Large intestine (tissue), 3 donors: ENCODE data around the gene CCDC146. TPM values are rescaled to one million over a fixed set of nuclear protein-coding genes. Genes with fewer than 3 reads are reported as not detected.

ENCODE experiments used
- DNase-seq, 2 donors: peaks; one replicate each; pipeline versions ENCODE4 v3.0.0 to v3.0.0-alpha.2; 2013
- H3K27ac ChIP-seq: one replicate; pipeline ENCODE4 v1.5.1; 2013; ENCODE audit warnings: low read length
- H3K27me3 ChIP-seq: 2 replicates; pipeline ENCODE4 v1.6.1; 2013; ENCODE audit warnings: low read length; ENCODE audit not compliant: control insufficient read depth, insufficient read depth
- H3K36me3 ChIP-seq: 2 replicates; pipeline ENCODE4 v1.6.1; 2013; ENCODE audit warnings: low read length; ENCODE audit not compliant: control insufficient read depth, insufficient read depth
- H3K4me1 ChIP-seq: one replicate; pipeline ENCODE4 v1.6.1; 2013; ENCODE audit warnings: low read length; ENCODE audit not compliant: control insufficient read depth, insufficient read depth
- H3K4me3 ChIP-seq: one replicate; pipeline ENCODE4 v1.5.1; 2013; ENCODE audit warnings: low read length
- H3K9me3 ChIP-seq: one replicate; pipeline ENCODE4 v1.6.1; 2013; ENCODE audit warnings: mild to moderate bottlenecking, low read depth, low read length, moderate library complexity; ENCODE audit not compliant: control insufficient read depth
- WGBS: methylation state at CpG from one replicate; pipeline ENCODE4 v1.1.5; 2013; ENCODE audit warnings: low lambda C conversion rate; ENCODE audit not compliant: insufficient coverage; 5-methylcytosine and 5-hydroxymethylcytosine counted together
- polyA plus RNA-seq: library from polyadenylated mRNA; unstranded; fragments of 120-200 nt; gene quantifications from one replicate; pipeline ENCODE4 v1.2.1, GENCODE V29; 2013

The CCDC146 gene
- polyA plus RNA-seq, 1 donor: 13.4 TPM

DNA sequence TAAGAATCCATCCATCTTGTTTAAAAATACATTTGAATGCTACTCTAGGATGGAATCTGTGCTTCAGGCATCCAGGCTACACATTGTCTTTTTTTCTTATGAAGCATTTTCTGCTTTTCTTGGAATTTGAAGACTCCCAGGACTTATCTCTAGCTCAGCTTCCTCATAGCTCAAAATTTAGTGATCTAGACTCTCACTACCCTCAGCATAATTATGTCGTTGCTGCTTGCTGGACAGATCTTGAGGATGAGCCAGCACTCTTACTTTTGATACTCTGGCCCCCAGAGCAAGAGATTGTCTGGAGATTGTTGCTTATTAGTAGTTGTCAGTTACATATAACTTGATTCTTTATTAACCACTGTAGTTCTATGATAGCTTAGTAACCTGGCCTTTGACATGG, 160.5 kb downstream of the CCDC146 start:
- Histone ChIP-seq H3K27ac (no peak overlapping the region), H3K9me3 (no peaks in the 10 kb centered on the region), H3K27me3 (no peaks in the 10 kb centered on the region), H3K36me3 (peaks cover 2% of the 10 kb centered on the region), H3K4me1 (no peaks in the 10 kb centered on the region), H3K4me3 (no peak overlapping the region)
- no peak for DNase-seq
- no CpG with 5 or more reads among the region's 1 CpG for WGBS

DNA sequence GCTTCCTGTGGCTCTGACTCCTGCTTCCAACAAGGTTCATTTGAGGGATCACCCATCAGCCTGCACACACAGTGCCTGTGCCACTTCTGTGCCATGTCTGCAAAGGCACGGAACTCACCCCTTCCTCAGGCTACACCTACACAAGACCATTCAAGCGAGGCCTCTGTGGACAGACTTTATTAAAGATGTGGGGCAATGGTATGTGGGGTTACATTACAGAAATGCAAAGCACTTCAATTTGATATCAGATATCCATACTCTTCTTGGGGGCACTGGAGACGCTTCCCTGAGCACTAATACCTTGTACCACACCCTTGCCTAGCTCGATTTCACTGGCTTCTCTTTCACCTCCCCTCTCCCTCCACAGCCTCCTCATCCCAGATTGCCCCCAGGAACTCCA, 161.6 kb downstream of the CCDC146 start:
- Histone ChIP-seq H3K27ac (no peak overlapping the region), H3K27me3 (no peaks in the 10 kb centered on the region), H3K4me3 (no peak overlapping the region), H3K4me1 (no peaks in the 10 kb centered on the region), H3K36me3 (peaks cover 6% of the 10 kb centered on the region), H3K9me3 (no peaks in the 10 kb centered on the region)
- WGBS: 43% methylated on average over 1 of the region's 4 CpGs
- no peak for DNase-seq

DNA sequence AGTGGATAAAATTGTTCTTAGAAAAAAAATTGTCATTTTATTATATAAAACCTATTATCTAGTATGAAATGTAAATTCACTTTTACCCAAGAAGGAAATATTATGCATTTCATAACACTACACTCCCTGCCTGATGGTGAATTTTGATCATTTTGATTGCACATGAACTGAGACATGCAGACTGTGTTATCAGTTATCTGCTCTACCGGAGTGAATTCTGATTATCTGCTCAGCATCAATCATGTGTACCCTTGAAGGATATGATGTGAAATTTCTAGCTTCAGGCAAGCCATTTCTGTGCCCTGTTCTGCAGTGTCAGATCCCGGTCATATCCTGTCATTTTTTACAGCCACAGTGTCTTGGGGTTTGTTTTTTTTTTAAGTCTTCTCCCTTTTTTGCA, 162.2 kb downstream of the CCDC146 start:
- DNase-seq: no peak
- no peaks in the 10 kb centered on the region for H3K27me3 ChIP-seq
- 100% methylated on average over 1 of the region's 2 CpGs for WGBS
- H3K4me1 ChIP-seq: no peaks in the 10 kb centered on the region
- no peaks in the 10 kb centered on the region for H3K9me3 ChIP-seq
- no peak overlapping the region for H3K27ac ChIP-seq
- no peak overlapping the region for H3K4me3 ChIP-seq
- H3K36me3 ChIP-seq: peaks cover 6% of the 10 kb centered on the region

DNA sequence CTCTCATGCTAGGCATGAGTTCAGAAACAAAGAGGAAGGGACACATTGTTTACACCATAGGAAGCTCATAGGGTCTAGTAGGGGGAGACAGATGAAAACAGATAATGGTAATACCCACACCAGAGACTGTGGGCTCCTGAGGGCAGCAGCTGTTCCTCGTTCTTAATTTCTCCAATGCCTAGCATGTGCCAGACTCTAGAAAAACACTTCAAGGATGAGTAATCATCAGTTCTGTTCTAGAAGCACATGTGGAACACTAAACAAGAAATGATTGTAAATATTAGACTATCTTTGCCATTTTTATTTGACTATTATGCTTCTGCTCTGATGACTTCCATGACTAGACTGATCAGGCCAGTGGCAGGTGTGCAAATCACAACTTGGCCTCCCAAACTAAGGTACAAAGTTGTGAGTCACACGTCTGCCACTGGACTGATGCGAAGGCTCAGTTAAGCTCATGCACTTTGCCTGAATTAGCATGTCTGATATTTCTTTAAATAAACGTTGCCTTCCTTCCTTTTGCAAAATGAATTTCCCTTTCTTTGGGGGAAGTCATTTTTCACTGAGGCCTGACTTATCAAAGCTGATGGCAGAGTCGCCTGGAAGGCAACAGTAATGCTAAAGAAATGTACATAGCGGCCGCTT, 166.4 kb downstream of the CCDC146 start:
- 75% methylated on average over 2 of the region's 7 CpGs for WGBS
- Histone ChIP-seq H3K4me3 (no peak overlapping the region), H3K9me3 (no peaks in the 10 kb centered on the region), H3K27me3 (no peaks in the 10 kb centered on the region), H3K4me1 (no peaks in the 10 kb centered on the region), H3K36me3 (peaks cover 11% of the 10 kb centered on the region), H3K27ac (no peak overlapping the region)
- no peak for DNase-seq

DNA sequence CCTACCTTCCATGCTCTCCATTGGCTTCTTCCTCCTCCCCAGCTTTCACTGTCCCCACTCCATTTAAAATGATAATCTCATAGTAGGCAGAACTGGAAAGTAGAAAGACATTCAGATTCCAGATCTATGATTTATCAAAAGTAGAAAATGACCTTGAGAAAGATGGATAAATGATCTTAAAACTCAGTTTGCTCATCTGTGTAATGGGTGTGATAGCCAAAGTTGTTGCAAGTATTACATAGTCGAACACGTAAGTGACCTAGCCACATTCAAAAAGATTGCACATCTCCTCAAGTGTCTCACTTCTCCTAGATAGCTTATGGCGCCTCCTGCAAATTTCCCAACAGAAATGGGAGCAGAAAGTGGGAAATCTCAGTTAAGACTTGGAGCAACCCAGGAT, 167.0 kb downstream of the CCDC146 start:
- Histone ChIP-seq H3K27ac (no peak overlapping the region), H3K27me3 (no peaks in the 10 kb centered on the region), H3K9me3 (no peaks in the 10 kb centered on the region), H3K4me1 (no peaks in the 10 kb centered on the region), H3K4me3 (no peak overlapping the region), H3K36me3 (peaks cover 11% of the 10 kb centered on the region)
- DNase-seq: no peak
- WGBS: 100% methylated on average over 2 of the region's 3 CpGs

DNA sequence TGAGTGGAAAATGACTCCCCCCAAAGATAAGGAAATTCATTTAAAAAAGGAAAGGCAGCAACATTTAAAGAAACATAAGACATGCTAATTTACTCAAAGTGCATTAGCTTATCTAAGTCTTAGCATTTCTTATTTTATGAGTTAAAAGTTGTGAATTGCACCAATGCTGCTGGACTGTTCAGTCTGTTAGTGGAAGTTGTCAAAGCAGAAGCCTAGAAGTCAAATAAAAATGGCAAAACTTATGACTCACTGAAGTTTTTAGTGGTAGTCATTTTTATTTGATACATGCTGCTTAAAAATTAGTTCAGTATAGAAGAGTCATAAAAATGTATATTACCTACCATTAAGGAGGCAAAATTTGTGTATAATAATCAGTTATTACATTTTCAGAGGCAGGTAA, 168.0 kb downstream of the CCDC146 start:
- no peaks in the 10 kb centered on the region for H3K27me3 ChIP-seq
- no peak for DNase-seq
- H3K36me3 ChIP-seq: peaks cover 11% of the 10 kb centered on the region
- no peaks in the 10 kb centered on the region for H3K9me3 ChIP-seq
- no peak overlapping the region for H3K4me3 ChIP-seq
- H3K27ac ChIP-seq: no peak overlapping the region
- no peaks in the 10 kb centered on the region for H3K4me1 ChIP-seq

DNA sequence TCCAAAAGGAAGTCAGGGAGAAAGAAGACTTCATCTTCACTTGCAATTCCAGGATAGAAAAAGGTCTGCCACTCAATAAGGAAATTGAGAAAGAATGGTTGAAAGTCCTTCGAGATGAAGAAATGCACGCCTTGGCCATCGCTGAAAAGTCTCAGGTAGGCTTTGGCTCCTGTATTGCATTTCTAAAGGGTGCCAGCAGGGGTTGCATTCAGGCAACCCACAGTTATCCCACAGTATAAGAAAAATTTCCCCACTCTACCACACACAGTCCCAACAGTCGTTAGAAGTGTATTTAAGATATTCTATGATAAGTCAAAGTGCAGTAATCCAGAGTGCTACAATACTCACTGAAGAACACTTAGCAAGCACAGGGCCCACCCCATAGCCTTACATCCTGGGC, 170.6 kb downstream of the CCDC146 start:
- no peak overlapping the region for H3K4me3 ChIP-seq
- WGBS: 100% methylated on average over 3 of the region's 4 CpGs
- H3K27ac ChIP-seq: no peak overlapping the region
- H3K9me3 ChIP-seq: peaks cover 4% of the 10 kb centered on the region
- H3K36me3 ChIP-seq: peaks cover 9% of the 10 kb centered on the region
- DNase-seq: no peak
- no peaks in the 10 kb centered on the region for H3K4me1 ChIP-seq
- no peaks in the 10 kb centered on the region for H3K27me3 ChIP-seq

DNA sequence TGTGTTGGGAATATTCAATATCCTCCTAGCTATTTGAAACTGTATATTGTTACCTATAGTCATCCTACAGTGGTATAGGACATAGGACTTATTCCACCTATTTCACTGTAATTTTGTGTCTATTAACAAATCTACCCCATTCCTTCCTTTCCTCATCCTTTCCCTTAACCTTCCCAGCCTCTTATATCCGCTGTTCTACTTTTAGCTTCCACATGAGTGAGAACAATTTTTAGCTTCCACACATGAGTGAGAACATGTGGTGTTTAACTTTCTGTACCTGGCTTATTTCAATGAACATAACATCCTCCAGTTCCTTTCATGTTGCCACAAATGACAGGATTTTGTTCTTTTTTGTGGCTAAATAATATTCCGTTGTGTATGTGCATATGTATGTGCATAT, 173.1 kb downstream of the CCDC146 start:
- 100% methylated on average over 1 of the region's 2 CpGs for WGBS

DNA sequence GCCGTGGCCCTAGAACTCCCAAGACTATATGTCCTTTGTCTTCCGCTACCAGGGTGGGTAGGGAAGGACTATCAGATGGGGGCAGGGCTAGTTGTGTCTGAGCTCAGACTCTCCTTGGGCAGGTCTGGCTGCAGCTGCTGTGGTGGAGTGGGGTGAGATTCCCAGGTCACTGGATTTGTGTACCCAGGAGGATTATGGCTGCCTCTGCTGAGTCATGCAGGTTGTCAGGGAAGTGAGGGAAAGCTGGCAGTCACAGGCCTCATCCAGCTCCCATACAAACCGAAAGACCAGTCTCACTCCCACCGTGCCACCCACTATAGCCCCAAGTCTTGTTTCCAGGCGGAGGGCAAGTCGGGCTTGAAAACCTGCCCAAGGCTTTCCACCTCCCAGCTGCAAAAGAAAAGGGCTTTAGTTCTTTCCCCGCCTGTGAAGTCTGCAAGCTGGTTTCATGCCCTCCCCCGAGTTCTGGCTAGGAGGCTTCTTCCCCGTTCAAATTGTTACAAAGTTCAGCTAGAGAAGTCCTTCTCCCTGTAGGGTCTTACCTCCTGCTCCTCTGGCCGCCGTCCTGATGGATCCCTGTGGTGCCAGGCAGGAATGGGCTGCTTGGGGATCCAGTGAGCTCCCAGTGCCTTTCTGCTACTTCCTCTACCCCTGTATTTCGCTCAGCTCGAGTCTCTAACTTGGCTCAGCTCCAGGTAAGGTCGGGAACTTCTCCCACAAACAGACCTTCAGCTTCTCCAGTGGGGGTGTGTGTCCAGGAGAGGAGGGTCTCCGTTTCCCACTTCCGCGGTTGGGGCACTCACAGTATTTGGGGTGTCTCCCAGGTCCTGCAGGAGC, 184.0 kb downstream of the CCDC146 start:
- Histone ChIP-seq H3K36me3 (peaks cover 6% of the 10 kb centered on the region), H3K9me3 (peaks cover 2% of the 10 kb centered on the region), H3K4me3 (no peak overlapping the region), H3K4me1 (no peaks in the 10 kb centered on the region), H3K27ac (no peak overlapping the region), H3K27me3 (no peaks in the 10 kb centered on the region)
- DNase-seq: no peak
- no CpG with 5 or more reads among the region's 17 CpGs for WGBS

More for the DNA sequence above, 173.1 kb downstream of the CCDC146 start:
- Histone ChIP-seq H3K27ac (no peak overlapping the region), H3K9me3 (peaks cover 4% of the 10 kb centered on the region), H3K4me3 (no peak overlapping the region), H3K36me3 (peaks cover 5% of the 10 kb centered on the region), H3K27me3 (no peaks in the 10 kb centered on the region), H3K4me1 (no peaks in the 10 kb centered on the region)
- DNase-seq: no peak

DNA sequence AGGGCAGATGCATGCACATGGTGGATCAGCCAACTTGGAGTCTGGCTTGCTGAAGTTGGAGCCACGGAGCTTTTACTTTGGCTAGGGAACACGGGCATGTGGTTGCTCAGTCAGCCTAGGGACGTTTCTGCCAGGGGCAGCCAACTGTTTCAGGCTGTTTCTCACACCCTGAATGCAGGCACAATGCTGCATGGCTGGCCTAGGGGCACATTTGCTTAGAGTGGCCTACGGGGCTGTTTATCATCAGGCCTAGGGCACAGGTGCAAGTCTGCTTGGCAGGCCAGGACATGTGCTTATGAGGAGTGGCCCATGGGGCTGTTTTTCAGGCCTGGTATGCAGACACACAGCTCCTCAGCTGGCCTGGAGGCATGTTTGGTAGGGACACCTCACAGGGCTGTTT, 186.4 kb downstream of the CCDC146 start:
- Histone ChIP-seq H3K27ac (no peak overlapping the region), H3K36me3 (peaks cover 12% of the 10 kb centered on the region), H3K9me3 (no peaks in the 10 kb centered on the region), H3K4me3 (no peak overlapping the region), H3K27me3 (no peaks in the 10 kb centered on the region), H3K4me1 (no peaks in the 10 kb centered on the region)
- WGBS: no CpG with 5 or more reads among the region's 4 CpGs
- no peak for DNase-seq
